Measurements from ENCODE around the gene OMA1. TPM values are rescaled to one million over a fixed set of nuclear protein-coding genes. Genes with fewer than 3 reads are reported as not detected.

Gene OMA1
- total and polyA plus RNA-seq, 2 of the 4 experiments (the other 2 are of a cell fraction): 5.9 to 6.4 TPM

DNA sequence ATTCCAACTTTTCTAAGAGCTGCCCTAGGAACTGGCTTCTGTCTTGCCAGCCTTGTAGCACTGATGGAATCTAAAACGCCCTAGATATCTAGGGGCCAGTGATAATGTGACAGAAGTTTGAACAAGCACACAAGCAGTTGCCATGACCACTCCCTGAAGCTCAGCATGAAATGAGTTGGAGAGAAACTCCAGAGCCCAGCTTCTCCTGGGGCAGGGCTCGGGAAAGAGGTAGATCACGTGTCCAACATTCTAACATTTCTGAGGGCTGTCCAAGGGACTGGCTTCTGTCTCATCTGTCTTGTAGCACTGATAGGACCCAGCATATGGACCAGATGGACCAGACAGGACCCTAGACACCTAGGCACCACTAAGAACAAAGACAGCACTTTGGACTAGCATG lies 37.9 kb downstream of the OMA1 start:
- no peak overlapping the region for H3K4me3 ChIP-seq (ENCODE audit: insufficient read depth, low read depth, low read length)
- H3K4ac ChIP-seq (ENCODE audit: low read depth, low read length): no peak overlapping the region
- H2BK15ac ChIP-seq (ENCODE audit: low read depth, low read length): no peak overlapping the region
- peaks cover 2% of the 10 kb centered on the region; the same call in 1 of the 2 replicates for H3K36me3 ChIP-seq (ENCODE audit: control insufficient read depth, insufficient read depth, low read length)
- H3K27ac ChIP-seq (ENCODE audit: insufficient read depth, low read length): no peak overlapping the region
- in situ Hi-C loops (cut with MboI; ENCODE audit: low sequenced_read_pairs): loop anchor here (25.0 kb wide), 1 partner anchor 1254 kb away; no protein-coding TSS in a partner anchor
- no peaks in the 10 kb centered on the region for H3K4me1 ChIP-seq (ENCODE audit: control insufficient read depth, insufficient read depth, low read length)
- H3K4me2 ChIP-seq (ENCODE audit: low read depth, low read length): no peak overlapping the region
- H3K9ac ChIP-seq (ENCODE audit: low read depth, low read length): no peak overlapping the region
- no peak overlapping the region for H3K14ac ChIP-seq (replicated peaks; ENCODE audit: low read depth, low read length)
- H2AK5ac ChIP-seq (ENCODE audit: low read depth, low read length): no peak overlapping the region
- ChIA-PET CTCF (no interaction called here), POLR2A (ENCODE audit: unreplicated experiment) (no interaction called here)
- no peak overlapping the region for H2BK5ac ChIP-seq (ENCODE audit: low read depth, low read length, poor library complexity, severe bottlenecking)
- no peaks in the 10 kb centered on the region for H4K20me1 ChIP-seq (ENCODE audit: insufficient read depth, low read length)
- dilution Hi-C loops (cut with HindIII; ENCODE audit: low sequenced_read_pairs, unreplicated experiment): no loop called here
- H3K79me1 ChIP-seq (ENCODE audit: low read depth in 1 of 2, low read length in 2 of 2): no peaks in the 10 kb centered on the region
- no peak overlapping the region for H4K91ac ChIP-seq (ENCODE audit: insufficient read depth, low read depth, low read length)
- H3K27me3 ChIP-seq (ENCODE audit: control insufficient read depth, insufficient read depth, low read length): no peaks in the 10 kb centered on the region
- H3K56ac ChIP-seq (ENCODE audit: extremely low read depth, insufficient read depth, low read length): no peak overlapping the region
- intact Hi-C loops (cut with micrococcal nuclease): no loop called here
- no peak overlapping the region for H4K5ac ChIP-seq (ENCODE audit: low read depth, low read length)
- H4K8ac ChIP-seq (ENCODE audit: low read depth in 2 of 2, low read length in 2 of 2): no peak overlapping the region
- H3K9me3 ChIP-seq (ENCODE audit: control insufficient read depth, insufficient read depth, low read length): peaks cover 3% of the 10 kb centered on the region; the same call in 1 of the 2 replicates
- H3K9me1 ChIP-seq (ENCODE audit: insufficient read depth, low read length): no peaks in the 10 kb centered on the region
- BruUV-seq (replicated peaks): no TSS peak
- H3K23ac ChIP-seq (ENCODE audit: low read depth, low read length): no peak overlapping the region
- no peak overlapping the region for H2AK9ac ChIP-seq (replicated peaks; ENCODE audit: low read depth, low read length, poor library complexity)
- H2AFZ ChIP-seq (replicated peaks; ENCODE audit: low read length, poor library complexity): no peak overlapping the region
- TF ChIP-seq CHD1 (IDR thresholded peaks at IDR 0.05; ENCODE audit: low read depth, low read length) (no peak), BHLHE40 (IDR thresholded peaks at IDR 0.05; ENCODE audit: low read depth, low read length) (no peak), NFE2L2 (IDR thresholded peaks at IDR 0.05; ENCODE audit: low read depth, low read length) (no peak), SMC3 (IDR thresholded peaks at IDR 0.05; ENCODE audit: low read depth, low read length) (no peak), MAFK (IDR thresholded peaks at IDR 0.05; ENCODE audit: low read depth, low read length) (no peak), RFX5 (IDR thresholded peaks at IDR 0.05; ENCODE audit: low read depth, low read length) (no peak)
- TF ChIP-seq, protein P1, sequence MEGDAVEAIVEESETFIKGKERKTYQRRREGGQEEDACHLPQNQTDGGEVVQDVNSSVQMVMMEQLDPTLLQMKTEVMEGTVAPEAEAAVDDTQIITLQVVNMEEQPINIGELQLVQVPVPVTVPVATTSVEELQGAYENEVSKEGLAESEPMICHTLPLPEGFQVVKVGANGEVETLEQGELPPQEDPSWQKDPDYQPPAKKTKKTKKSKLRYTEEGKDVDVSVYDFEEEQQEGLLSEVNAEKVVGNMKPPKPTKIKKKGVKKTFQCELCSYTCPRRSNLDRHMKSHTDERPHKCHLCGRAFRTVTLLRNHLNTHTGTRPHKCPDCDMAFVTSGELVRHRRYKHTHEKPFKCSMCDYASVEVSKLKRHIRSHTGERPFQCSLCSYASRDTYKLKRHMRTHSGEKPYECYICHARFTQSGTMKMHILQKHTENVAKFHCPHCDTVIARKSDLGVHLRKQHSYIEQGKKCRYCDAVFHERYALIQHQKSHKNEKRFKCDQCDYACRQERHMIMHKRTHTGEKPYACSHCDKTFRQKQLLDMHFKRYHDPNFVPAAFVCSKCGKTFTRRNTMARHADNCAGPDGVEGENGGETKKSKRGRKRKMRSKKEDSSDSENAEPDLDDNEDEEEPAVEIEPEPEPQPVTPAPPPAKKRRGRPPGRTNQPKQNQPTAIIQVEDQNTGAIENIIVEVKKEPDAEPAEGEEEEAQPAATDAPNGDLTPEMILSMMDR (conservative IDR thresholded peaks at IDR 0.05; ENCODE audit: low read depth, low read length): no peak
- TF ChIP-seq, protein P2, sequence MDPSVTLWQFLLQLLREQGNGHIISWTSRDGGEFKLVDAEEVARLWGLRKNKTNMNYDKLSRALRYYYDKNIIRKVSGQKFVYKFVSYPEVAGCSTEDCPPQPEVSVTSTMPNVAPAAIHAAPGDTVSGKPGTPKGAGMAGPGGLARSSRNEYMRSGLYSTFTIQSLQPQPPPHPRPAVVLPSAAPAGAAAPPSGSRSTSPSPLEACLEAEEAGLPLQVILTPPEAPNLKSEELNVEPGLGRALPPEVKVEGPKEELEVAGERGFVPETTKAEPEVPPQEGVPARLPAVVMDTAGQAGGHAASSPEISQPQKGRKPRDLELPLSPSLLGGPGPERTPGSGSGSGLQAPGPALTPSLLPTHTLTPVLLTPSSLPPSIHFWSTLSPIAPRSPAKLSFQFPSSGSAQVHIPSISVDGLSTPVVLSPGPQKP (IDR thresholded peaks at IDR 0.05; ENCODE audit: borderline replicate concordance, low read depth, low read length): no peak
- no peak overlapping the region for H2BK120ac ChIP-seq (ENCODE audit: low read depth, low read length)
- no peak for ATAC-seq (ENCODE audit: low read depth)
- WGBS, 2 experiments (ENCODE audit: extremely low coverage in 2 of 2, insufficient read length in 1 of 2): 93% methylated on average over 2 of the region's 3 CpGs; no CpG with 5 or more reads in 1 of the 2 experiments
- no peak overlapping the region for H3K18ac ChIP-seq (ENCODE audit: low read depth, low read length)
- no peak overlapping the region for H2BK20ac ChIP-seq (ENCODE audit: low read depth, low read length)
- no peak for DNase-seq

Measured in IMR-90 (cell line).